Breast epithelium (tissue), 3 donors: Measurements from ENCODE around the gene FADS2.
A peak's percentile ranks its signal among the peaks of the same experiment; 100 is the strongest.

ENCODE experiments used
- CTCF ChIP-seq, 3 donors: fragments of 450-650 bp; IDR thresholded peaks; one replicate each; pipeline ENCODE4 v1.5.1; 2016 to 2017; ENCODE audit warnings: antibody characterized with exemption in 3 of 3, mild to moderate bottlenecking in 3 of 3, moderate library complexity in 3 of 3
- POLR2A ChIP-seq: fragments of 450-650 bp; IDR thresholded peaks from one replicate; pipeline ENCODE4 v1.6.1; 2016; ENCODE audit warnings: antibody characterized with exemption, mild to moderate bottlenecking, moderate library complexity
- POLR2AphosphoS5 ChIP-seq, 3 donors: sonication (generic); formaldehyde crosslinking; IDR thresholded peaks; one replicate each; pipeline ENCODE4 v1.6.1; 2017; ENCODE audit warnings: antibody characterized with exemption in 3 of 3

DNA sequence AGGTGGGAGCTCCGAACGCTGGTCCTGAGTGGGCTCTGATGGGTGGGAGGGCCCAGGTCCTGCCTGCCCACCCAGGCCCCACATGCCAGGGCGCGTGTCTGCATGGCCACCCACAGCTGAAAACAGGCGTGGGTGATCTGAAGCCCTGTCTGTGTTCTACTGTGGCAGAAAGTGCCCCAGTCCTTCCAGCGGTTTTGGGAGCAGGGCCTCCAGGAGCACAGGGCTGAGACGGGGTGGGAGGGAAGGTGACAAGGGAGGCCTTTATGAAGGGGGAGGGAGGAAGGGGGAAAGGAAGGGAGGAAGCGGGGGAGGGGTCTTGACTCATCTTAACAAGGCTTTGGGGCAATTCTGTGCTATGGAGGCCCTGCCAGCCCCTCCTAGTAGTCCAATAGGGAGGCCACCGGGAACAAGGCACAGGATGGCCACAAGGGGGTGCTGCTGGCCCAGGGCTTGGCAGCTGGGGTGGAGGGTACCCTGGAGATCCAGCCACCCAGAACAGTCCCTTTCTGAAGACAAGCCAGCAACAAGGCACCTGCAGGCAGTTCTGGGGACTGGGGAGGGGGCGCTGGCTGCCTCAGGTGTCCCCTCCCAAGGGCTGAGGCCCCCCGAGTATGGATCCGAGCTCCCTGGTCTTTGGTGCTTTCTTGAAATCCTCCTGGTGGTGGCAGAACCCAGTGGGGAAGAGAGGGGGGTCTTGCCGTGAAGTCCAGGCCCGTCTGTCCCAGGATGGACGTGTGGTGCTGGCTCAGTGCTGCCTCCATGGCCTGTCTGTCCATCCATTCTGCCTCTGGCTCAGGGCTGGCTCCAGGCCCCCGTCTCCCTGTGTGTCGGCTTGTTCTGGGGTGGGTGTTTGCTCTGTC, 69.5 kb downstream of the FADS2 start:
- TF ChIP-seq CTCF (IDR thresholded peaks at IDR 0.05) (peak; percentile 78 to 84 (median 83)), POLR2A (no peak), POLR2AphosphoS5 (IDR thresholded peaks at IDR 0.05) (no peak)
